Loucy (cell line): ENCODE data around the gene AAMDC.
"Not testable (repeated sequence)": the region's sequence is repeated elsewhere in the genome, so short reads cannot be mapped to it uniquely, and the experiment has no call there.

ENCODE experiments used
- CTCF ChIP-seq: fragments of 200-600 bp; sonication (generic); conservative IDR thresholded peaks from 2 replicates; pipeline ENCODE4 v1.5.1; 2014; ENCODE audit warnings: mild to moderate bottlenecking, antibody characterized with exemption, low read length
- EZH2phosphoT487 ChIP-seq: fragments of 200-600 bp; IDR thresholded peaks from 2 replicates; pipeline ENCODE4 v1.6.1; 2018; ENCODE audit warnings: antibody characterized with exemption, mild to moderate bottlenecking, moderate library complexity, borderline replicate concordance

DNA sequence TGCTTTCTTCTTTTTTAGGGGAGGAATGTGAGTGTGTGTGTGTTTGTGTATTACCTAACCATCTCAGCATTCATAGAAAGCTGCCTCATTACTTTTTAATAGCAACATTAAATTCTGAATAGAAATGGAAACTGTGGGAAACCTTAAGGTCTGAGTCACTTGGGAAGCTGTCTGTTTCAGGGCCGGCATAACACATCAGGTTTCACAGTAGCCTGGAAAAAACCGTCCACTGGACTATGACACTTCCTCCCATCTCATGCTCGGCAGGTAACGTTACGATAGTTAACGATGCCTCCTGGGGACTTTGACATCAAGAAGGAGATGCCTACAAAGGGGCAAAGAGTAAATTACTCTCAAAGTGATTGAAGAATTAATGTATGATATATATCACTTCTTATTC lies 89.9 kb downstream of the AAMDC start:
- not testable (repeated sequence) for TF ChIP-seq CTCF, EZH2phosphoT487
